Right kidney (tissue), 9 donors: Measurements from ENCODE around the gene ILK.

ENCODE experiments used
- DNase-seq: peaks from one replicate; pipeline ENCODE4 v3.0.0-alpha.2; 2016
- long read RNA-seq, 8 donors: transcript quantifications; one replicate each; lab custom pipeline, GENCODE V29; 2026

The ILK gene
- long read RNA-seq, donor 1, transcript ILK-203 (13 exons, 1,692 nt), result major isoform, 40 of 68 reads
- long read RNA-seq, donor 1, transcript ILK-202 (12 exons, 2,074 nt), result minor isoform, 6 of 68 reads
- long read RNA-seq, donor 1, transcript ILK-201 (13 exons, 1,802 nt), result minor isoform, 13 of 68 reads
- long read RNA-seq, donor 1, partial matches to known transcripts, result 5 of 68 reads
- long read RNA-seq, donor 1, other reads (novel, unspliced or antisense), result 0 of 68 reads
- long read RNA-seq, donor 2, transcript ILK-203 (13 exons, 1,692 nt), result major isoform, 27 of 35 reads
- long read RNA-seq, donor 2, partial matches to known transcripts, result 0 of 35 reads
- long read RNA-seq, donor 2, other reads (novel, unspliced or antisense), result 0 of 35 reads
- long read RNA-seq, donor 3, transcript ILK-201 (13 exons, 1,802 nt), result minor isoform, 5 of 113 reads
- long read RNA-seq, donor 3, transcript ILK-203 (13 exons, 1,692 nt), result major isoform, 17 of 113 reads
- long read RNA-seq, donor 3, partial matches to known transcripts, result 49 of 113 reads
- long read RNA-seq, donor 3, other reads (novel, unspliced or antisense), result 39 of 113 reads
- long read RNA-seq, donor 4, transcript ILK-201 (13 exons, 1,802 nt), result minor isoform, 5 of 38 reads
- long read RNA-seq, donor 4, transcript ILK-203 (13 exons, 1,692 nt), result major isoform, 25 of 38 reads
- long read RNA-seq, donor 4, partial matches to known transcripts, result 0 of 38 reads
- long read RNA-seq, donor 4, other reads (novel, unspliced or antisense), result 0 of 38 reads
- long read RNA-seq, donor 5, transcript ILK-203 (13 exons, 1,692 nt), result major isoform, 35 of 275 reads
- long read RNA-seq, donor 5, transcript ILK-201 (13 exons, 1,802 nt), result minor isoform, 8 of 275 reads
- long read RNA-seq, donor 5, partial matches to known transcripts, result 217 of 275 reads
- long read RNA-seq, donor 5, other reads (novel, unspliced or antisense), result 9 of 275 reads
- long read RNA-seq, donor 6, transcript ILK-201 (13 exons, 1,802 nt), result minor isoform, 7 of 241 reads
- long read RNA-seq, donor 6, transcript ILK-203 (13 exons, 1,692 nt), result major isoform, 28 of 241 reads
- long read RNA-seq, donor 6, partial matches to known transcripts, result 196 of 241 reads
- long read RNA-seq, donor 6, other reads (novel, unspliced or antisense), result 6 of 241 reads
- long read RNA-seq, donor 7, transcript ILK-203 (13 exons, 1,692 nt), result major isoform, 52 of 441 reads
- long read RNA-seq, donor 7, transcript ILK-202 (12 exons, 2,074 nt), result minor isoform, 6 of 441 reads
- long read RNA-seq, donor 7, transcript ILK-201 (13 exons, 1,802 nt), result minor isoform, 16 of 441 reads
- long read RNA-seq, donor 7, partial matches to known transcripts, result 352 of 441 reads
- long read RNA-seq, donor 7, other reads (novel, unspliced or antisense), result 11 of 441 reads
- long read RNA-seq, donor 8, transcript ILK-203 (13 exons, 1,692 nt), result major isoform, 35 of 63 reads
- long read RNA-seq, donor 8, transcript ILK-202 (12 exons, 2,074 nt), result minor isoform, 8 of 63 reads
- long read RNA-seq, donor 8, transcript ILK-201 (13 exons, 1,802 nt), result minor isoform, 11 of 63 reads
- long read RNA-seq, donor 8, partial matches to known transcripts, result 6 of 63 reads
- long read RNA-seq, donor 8, other reads (novel, unspliced or antisense), result 0 of 63 reads

- peak; percentile 89 for DNase-seq
Observed at GRCh38 chr11:6603287-6604080, at the start of gene ILK, which contains the start of gene RRP8. TSS of gene ILK (plus strand) at chr11:6603774. CDS start at chr11:6604272, 498 bp downstream. TSS of gene RRP8 (minus strand) at chr11:6603616. CDS start at chr11:6603502, 114 bp downstream.

GRCh38 chr11:6554828-6555706 is 48.5 kb upstream of the ILK start:
- DNase-seq, result no peak

- DNase-seq, result no peak
Observed at GRCh38 chr11:6556139-6556949, 47.2 kb upstream of the ILK start.

- DNase-seq, result no peak
Observed at GRCh38 chr11:6557063-6557462, 46.5 kb upstream of the ILK start.

GRCh38 chr11:6557761-6558674 is 45.6 kb upstream of the ILK start:
- DNase-seq, result no peak

- DNase-seq, result no peak
Observed at GRCh38 chr11:6559369-6559768, 44.2 kb upstream of the ILK start.

- DNase-seq, result no peak
Observed at GRCh38 chr11:6561288-6561687, 42.3 kb upstream of the ILK start.

GRCh38 chr11:6563121-6563619 is 40.4 kb upstream of the ILK start:
- no peak for DNase-seq

GRCh38 chr11:6563667-6564066 is 39.9 kb upstream of the ILK start:
- DNase-seq, result no peak

GRCh38 chr11:6565325-6565724 is 38.2 kb upstream of the ILK start:
- DNase-seq, result no peak

- DNase-seq, result no peak
Observed at GRCh38 chr11:6565988-6566703, 37.4 kb upstream of the ILK start.

GRCh38 chr11:6566704-6567370 is 36.7 kb upstream of the ILK start:
- no peak for DNase-seq

GRCh38 chr11:6567371-6567745 is 36.2 kb upstream of the ILK start:
- DNase-seq, result no peak

GRCh38 chr11:6568191-6568918 is 35.2 kb upstream of the ILK start:
- peak; percentile 14 for DNase-seq

- no peak for DNase-seq
Observed at GRCh38 chr11:6569706-6570105, 33.9 kb upstream of the ILK start.
